ENCODE measurements around the gene G3BP1.

DNA sequence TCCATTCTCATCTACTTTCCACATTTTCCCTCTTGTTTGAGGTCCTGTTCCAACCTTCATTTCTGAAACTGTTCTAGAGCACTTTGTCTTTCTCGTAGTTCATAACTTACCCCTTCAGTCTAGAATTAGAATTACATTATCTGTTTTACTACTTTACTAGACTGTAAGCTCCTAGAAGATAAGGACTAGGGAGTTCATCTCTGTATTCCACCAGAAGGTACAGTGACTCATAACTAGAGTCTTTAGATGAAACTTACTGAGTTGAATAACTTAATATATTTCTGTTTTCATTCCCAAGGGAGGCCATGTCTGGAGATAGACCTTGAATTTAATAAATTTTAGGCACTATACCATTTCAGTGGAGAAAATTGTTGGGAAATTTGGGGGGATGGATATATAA, 38.7 kb downstream of the G3BP1 start:
- TF ChIP-seq, protein P1, sequence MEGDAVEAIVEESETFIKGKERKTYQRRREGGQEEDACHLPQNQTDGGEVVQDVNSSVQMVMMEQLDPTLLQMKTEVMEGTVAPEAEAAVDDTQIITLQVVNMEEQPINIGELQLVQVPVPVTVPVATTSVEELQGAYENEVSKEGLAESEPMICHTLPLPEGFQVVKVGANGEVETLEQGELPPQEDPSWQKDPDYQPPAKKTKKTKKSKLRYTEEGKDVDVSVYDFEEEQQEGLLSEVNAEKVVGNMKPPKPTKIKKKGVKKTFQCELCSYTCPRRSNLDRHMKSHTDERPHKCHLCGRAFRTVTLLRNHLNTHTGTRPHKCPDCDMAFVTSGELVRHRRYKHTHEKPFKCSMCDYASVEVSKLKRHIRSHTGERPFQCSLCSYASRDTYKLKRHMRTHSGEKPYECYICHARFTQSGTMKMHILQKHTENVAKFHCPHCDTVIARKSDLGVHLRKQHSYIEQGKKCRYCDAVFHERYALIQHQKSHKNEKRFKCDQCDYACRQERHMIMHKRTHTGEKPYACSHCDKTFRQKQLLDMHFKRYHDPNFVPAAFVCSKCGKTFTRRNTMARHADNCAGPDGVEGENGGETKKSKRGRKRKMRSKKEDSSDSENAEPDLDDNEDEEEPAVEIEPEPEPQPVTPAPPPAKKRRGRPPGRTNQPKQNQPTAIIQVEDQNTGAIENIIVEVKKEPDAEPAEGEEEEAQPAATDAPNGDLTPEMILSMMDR (IDR thresholded peaks at IDR 0.05), result no peak
- TF ChIP-seq POLR2A (IDR thresholded peaks at IDR 0.05), result no peak

All from uterus (tissue), 2 donors.